ENCODE measurements around the gene CCL16.

The CCL16 gene

GRCh38 chr17:35977509-35977908 lies 3.8 kb downstream of the CCL16 start:
- TF ChIP-seq TAF1 (IDR thresholded peaks at IDR 0.05; ENCODE audit: borderline replicate concordance, insufficient read depth, low read length) (no peak), SIN3A (IDR thresholded peaks at IDR 0.05; ENCODE audit: borderline replicate concordance, insufficient read depth, low read length) (no peak), POLR2AphosphoS5 (IDR thresholded peaks at IDR 0.05; ENCODE audit: low read depth, low read length) (no peak), REST (IDR thresholded peaks at IDR 0.05; ENCODE audit: insufficient read depth in 1 of 2, low read depth in 2 of 2, low read length in 2 of 2) (no peak), FOXP2 (optimal IDR thresholded peaks at IDR 0.05; ENCODE audit: borderline replicate concordance, extremely low read depth, extremely low read length, insufficient read depth) (no peak)

GRCh38 chr17:35973333-35974260 lies 7.7 kb downstream of the CCL16 start:
- TF ChIP-seq REST (IDR thresholded peaks at IDR 0.05; ENCODE audit: insufficient read depth in 1 of 2, low read depth in 2 of 2, low read length in 2 of 2) = no peak
- TF ChIP-seq SIN3A (IDR thresholded peaks at IDR 0.05; ENCODE audit: borderline replicate concordance, insufficient read depth, low read length) = no peak

- no peak for TF ChIP-seq SIN3A (IDR thresholded peaks at IDR 0.05; ENCODE audit: borderline replicate concordance, insufficient read depth, low read length)
- TF ChIP-seq TAF1 (IDR thresholded peaks at IDR 0.05; ENCODE audit: borderline replicate concordance, insufficient read depth, low read length) = no peak
- no peak for TF ChIP-seq POLR2AphosphoS5 (IDR thresholded peaks at IDR 0.05; ENCODE audit: low read depth, low read length)
- no peak for TF ChIP-seq FOXP2 (optimal IDR thresholded peaks at IDR 0.05; ENCODE audit: borderline replicate concordance, extremely low read depth, extremely low read length, insufficient read depth)
- no peak for TF ChIP-seq REST (IDR thresholded peaks at IDR 0.05; ENCODE audit: insufficient read depth in 1 of 2, low read depth in 2 of 2, low read length in 2 of 2)
These were observed 8.4 kb downstream of the CCL16 start for GRCh38 chr17:35972945-35973332.

GRCh38 chr17:35972535-35972934 lies 8.8 kb downstream of the CCL16 start:
- TF ChIP-seq POLR2AphosphoS5 (IDR thresholded peaks at IDR 0.05; ENCODE audit: low read depth, low read length) (no peak), TAF1 (IDR thresholded peaks at IDR 0.05; ENCODE audit: borderline replicate concordance, insufficient read depth, low read length) (no peak), SIN3A (IDR thresholded peaks at IDR 0.05; ENCODE audit: borderline replicate concordance, insufficient read depth, low read length) (no peak), REST (IDR thresholded peaks at IDR 0.05; ENCODE audit: insufficient read depth in 1 of 2, low read depth in 2 of 2, low read length in 2 of 2) (no peak), FOXP2 (optimal IDR thresholded peaks at IDR 0.05; ENCODE audit: borderline replicate concordance, extremely low read depth, extremely low read length, insufficient read depth) (no peak)
